ENCODE data around the gene FMOD.
"Not testable (repeated sequence)": the region's sequence is repeated elsewhere in the genome, so short reads cannot be mapped to it uniquely, and the experiment has no call there.

GRCh38 chr1:203314025-203314759 lies 36.7 kb downstream of the FMOD start:
- TF ChIP-seq EZH2 (IDR thresholded peaks at IDR 0.05; ENCODE audit: borderline replicate concordance, insufficient read depth, low read length, poor library complexity, severe bottlenecking); TAF1 (IDR thresholded peaks at IDR 0.05; ENCODE audit: low read depth); CTCF (IDR thresholded peaks at IDR 0.05; ENCODE audit: poor library complexity, severe bottlenecking); RAD21 (conservative IDR thresholded peaks at IDR 0.05); SMC3 (conservative IDR thresholded peaks at IDR 0.05; ENCODE audit: poor library complexity); POLR2AphosphoS5 (IDR thresholded peaks at IDR 0.05): not testable (repeated sequence)
